ENCODE data around the gene ZNRF3.

The ZNRF3 gene

GRCh38 chr22:28915969-28916368 is 32.6 kb downstream of the ZNRF3 start:
- Histone ChIP-seq H2BK5ac (ENCODE audit: low read length) (no peak overlapping the region), H2AFZ (ENCODE audit: low read length) (no peak overlapping the region), H3K4me2 (ENCODE audit: insufficient read depth, low read length, poor library complexity, severe bottlenecking) (no peak overlapping the region), H3K27me3 (ENCODE audit: control insufficient read depth in 3 of 3, insufficient read depth in 3 of 3, low read depth in 1 of 3, low read length in 3 of 3) (no peaks in the 10 kb centered on the region), H4K91ac (ENCODE audit: low read depth, low read length, poor library complexity) (no peak overlapping the region), H3K4me3 (ENCODE audit: low read length in 2 of 2) (no peak overlapping the region), H2BK15ac (ENCODE audit: low read length) (no peak overlapping the region), H2BK120ac (ENCODE audit: low read depth, low read length) (no peak overlapping the region), H2BK12ac (ENCODE audit: low read length) (no peak overlapping the region), H3K4me1 (ENCODE audit: control insufficient read depth in 2 of 2, insufficient read depth in 1 of 2, low read depth in 1 of 2, low read length in 2 of 2) (peaks cover 29 to 37% of the 10 kb centered on the region in 2 donors), H3K27ac (replicated peaks; ENCODE audit: low read length) (no peak overlapping the region), H3K36me3 (replicated peaks in 1 of 2; ENCODE audit: control insufficient read depth in 2 of 2, insufficient read depth in 2 of 2, low read length in 2 of 2) (peaks cover 0 to 5% of the 10 kb centered on the region in 2 donors), H3K23ac (ENCODE audit: low read depth, low read length, poor library complexity) (no peak overlapping the region), H3K9me3 (replicated peaks in 1 of 2; ENCODE audit: control insufficient read depth in 2 of 2, insufficient read depth in 1 of 2, low read depth in 1 of 2, low read length in 2 of 2) (no peaks in the 10 kb centered on the region), H4K8ac (ENCODE audit: low read depth, low read length) (no peak overlapping the region), H3K4ac (ENCODE audit: low read length) (no peak overlapping the region), H2AK5ac (ENCODE audit: low read depth, low read length) (no peak overlapping the region), H3K79me1 (ENCODE audit: low read depth, low read length) (peaks cover 2% of the 10 kb centered on the region), H3K9ac (ENCODE audit: low read depth, low read length, poor library complexity) (no peak overlapping the region), H3K18ac (ENCODE audit: low read length) (no peak overlapping the region), H3K14ac (ENCODE audit: low read length) (no peak overlapping the region)
- DNase-seq (ENCODE audit: low spot score): no peak
- WGBS, 2 donors (ENCODE audit: extremely low coverage in 2 of 2, insufficient read length in 2 of 2, insufficient replicate concordance in 1 of 2): no CpG with 5 or more reads among the region's 3 CpGs

- Histone ChIP-seq H3K79me1 (ENCODE audit: low read depth, low read length) (peaks cover 2% of the 10 kb centered on the region), H3K27ac (replicated peaks; ENCODE audit: low read length) (peak overlapping the region; percentile 78), H4K8ac (ENCODE audit: low read depth, low read length) (no peak overlapping the region), H2AFZ (ENCODE audit: low read length) (no peak overlapping the region), H3K27me3 (ENCODE audit: control insufficient read depth in 3 of 3, insufficient read depth in 3 of 3, low read depth in 1 of 3, low read length in 3 of 3) (no peaks in the 10 kb centered on the region), H2BK120ac (ENCODE audit: low read depth, low read length) (peak overlapping the region; percentile 50), H3K14ac (ENCODE audit: low read length) (no peak overlapping the region), H3K4me3 (ENCODE audit: low read length in 2 of 2) (peak overlapping the region in 1 of 2 donors; percentile 2), H2BK15ac (ENCODE audit: low read length) (no peak overlapping the region), H2BK5ac (ENCODE audit: low read length) (no peak overlapping the region), H3K4ac (ENCODE audit: low read length) (no peak overlapping the region), H3K23ac (ENCODE audit: low read depth, low read length, poor library complexity) (no peak overlapping the region), H3K4me1 (ENCODE audit: control insufficient read depth in 2 of 2, insufficient read depth in 1 of 2, low read depth in 1 of 2, low read length in 2 of 2) (peaks cover 29 to 34% of the 10 kb centered on the region in 2 donors), H4K91ac (ENCODE audit: low read depth, low read length, poor library complexity) (no peak overlapping the region), H2AK5ac (ENCODE audit: low read depth, low read length) (peak overlapping the region; percentile 70), H3K18ac (ENCODE audit: low read length) (peak overlapping the region; percentile 79), H3K9ac (ENCODE audit: low read depth, low read length, poor library complexity) (no peak overlapping the region), H2BK12ac (ENCODE audit: low read length) (peak overlapping the region; percentile 89), H3K9me3 (replicated peaks in 1 of 2; ENCODE audit: control insufficient read depth in 2 of 2, insufficient read depth in 1 of 2, low read depth in 1 of 2, low read length in 2 of 2) (no peaks in the 10 kb centered on the region), H3K36me3 (replicated peaks in 1 of 2; ENCODE audit: control insufficient read depth in 2 of 2, insufficient read depth in 2 of 2, low read length in 2 of 2) (peaks cover 0 to 5% of the 10 kb centered on the region in 2 donors), H3K4me2 (ENCODE audit: insufficient read depth, low read length, poor library complexity, severe bottlenecking) (peak overlapping the region; percentile 40)
- WGBS, 2 donors (ENCODE audit: extremely low coverage in 2 of 2, insufficient read length in 2 of 2, insufficient replicate concordance in 1 of 2): no CpG with 5 or more reads among the region's 12 CpGs
- peak; percentile 65 for DNase-seq (ENCODE audit: low spot score)
Observed at GRCh38 chr22:28917747-28918549, 34.6 kb downstream of the ZNRF3 start.

GRCh38 chr22:28918550-28919271 is 35.3 kb downstream of the ZNRF3 start:
- no peak for DNase-seq (ENCODE audit: low spot score)
- H3K4ac ChIP-seq (ENCODE audit: low read length): no peak overlapping the region
- H3K9ac ChIP-seq (ENCODE audit: low read depth, low read length, poor library complexity): no peak overlapping the region
- H3K18ac ChIP-seq (ENCODE audit: low read length): peak overlapping the region; percentile 79
- no peak overlapping the region for H4K8ac ChIP-seq (ENCODE audit: low read depth, low read length)
- peaks cover 30 to 34% of the 10 kb centered on the region in 2 donors for H3K4me1 ChIP-seq (ENCODE audit: control insufficient read depth in 2 of 2, insufficient read depth in 1 of 2, low read depth in 1 of 2, low read length in 2 of 2)
- H3K27ac ChIP-seq (replicated peaks; ENCODE audit: low read length): peak overlapping the region; percentile 78
- H3K27me3 ChIP-seq (ENCODE audit: control insufficient read depth in 3 of 3, insufficient read depth in 3 of 3, low read depth in 1 of 3, low read length in 3 of 3): no peaks in the 10 kb centered on the region
- no peak overlapping the region for H3K23ac ChIP-seq (ENCODE audit: low read depth, low read length, poor library complexity)
- H3K4me3 ChIP-seq (ENCODE audit: low read length in 2 of 2): no peak overlapping the region
- no peaks in the 10 kb centered on the region for H3K9me3 ChIP-seq (replicated peaks in 1 of 2; ENCODE audit: control insufficient read depth in 2 of 2, insufficient read depth in 1 of 2, low read depth in 1 of 2, low read length in 2 of 2)
- H2BK15ac ChIP-seq (ENCODE audit: low read length): no peak overlapping the region
- peak overlapping the region; percentile 67 for H2BK5ac ChIP-seq (ENCODE audit: low read length)
- peak overlapping the region; percentile 89 for H2BK12ac ChIP-seq (ENCODE audit: low read length)
- peak overlapping the region; percentile 40 for H3K4me2 ChIP-seq (ENCODE audit: insufficient read depth, low read length, poor library complexity, severe bottlenecking)
- H2AK5ac ChIP-seq (ENCODE audit: low read depth, low read length): peak overlapping the region; percentile 70
- H3K79me1 ChIP-seq (ENCODE audit: low read depth, low read length): peaks cover 2% of the 10 kb centered on the region
- no peaks in the 10 kb centered on the region for H3K36me3 ChIP-seq (replicated peaks in 1 of 2; ENCODE audit: control insufficient read depth in 2 of 2, insufficient read depth in 2 of 2, low read length in 2 of 2)
- no peak overlapping the region for H4K91ac ChIP-seq (ENCODE audit: low read depth, low read length, poor library complexity)
- no peak overlapping the region for H3K14ac ChIP-seq (ENCODE audit: low read length)
- H2BK120ac ChIP-seq (ENCODE audit: low read depth, low read length): peak overlapping the region; percentile 50
- H2AFZ ChIP-seq (ENCODE audit: low read length): no peak overlapping the region
- WGBS, 2 donors (ENCODE audit: extremely low coverage in 2 of 2, insufficient read length in 2 of 2, insufficient replicate concordance in 1 of 2): no CpG with 5 or more reads among the region's 6 CpGs
